Measurements from ENCODE around the gene P2RY8.

P2RY8 gene

DNA sequence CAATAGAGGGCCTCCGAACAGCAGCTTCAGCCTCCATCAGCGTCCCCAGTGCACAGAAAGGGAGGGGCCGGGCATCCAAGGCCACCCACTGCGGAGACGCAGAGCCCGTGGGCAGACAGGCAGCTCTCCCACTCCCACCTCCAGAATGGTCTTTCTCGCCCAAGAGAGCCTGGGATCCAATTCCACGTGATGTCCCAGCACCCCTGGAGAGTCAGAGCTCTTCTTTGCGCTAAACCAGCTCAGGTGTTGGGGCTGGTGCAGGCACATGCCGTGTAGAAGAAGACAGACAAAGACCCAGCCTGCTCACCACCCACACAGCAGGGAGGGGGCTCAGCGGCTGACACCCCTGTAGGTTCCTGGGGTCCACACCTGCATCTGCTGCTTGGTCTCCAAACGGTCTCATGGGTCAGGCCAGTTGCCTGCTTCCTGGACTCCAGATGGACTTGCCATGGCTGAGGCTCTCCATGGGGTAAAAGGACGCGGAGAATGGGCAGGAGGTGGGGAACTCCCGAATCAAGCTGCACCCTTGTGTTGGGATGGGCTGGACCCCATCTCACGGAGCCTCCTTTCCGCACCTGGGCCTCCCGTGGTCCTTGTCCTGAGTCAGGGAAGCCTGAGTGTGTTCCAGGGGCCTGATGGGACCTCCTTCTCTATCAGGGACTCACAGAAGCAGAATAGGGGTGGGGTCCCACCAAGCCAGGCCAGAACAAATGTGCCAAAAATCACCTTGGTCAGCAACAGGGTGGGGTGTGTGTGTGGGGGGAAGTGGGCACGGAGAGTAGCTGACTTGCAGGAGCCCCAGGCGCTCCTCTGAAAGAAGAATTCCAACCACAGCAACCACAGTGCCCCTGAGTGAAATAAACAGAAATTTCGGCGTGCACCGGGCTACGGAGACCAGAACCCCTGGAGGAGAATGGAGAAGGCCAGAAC, 72.7 kb downstream of the P2RY8 start:
- Histone ChIP-seq H3K27ac (no peak overlapping the region), H3K27me3 (replicated peaks) (peaks cover 35% of the 10 kb centered on the region), H3K36me3 (replicated peaks) (no peaks in the 10 kb centered on the region), H3K4me3 (ENCODE audit: low read depth, low read length) (no peak overlapping the region)
- in situ Hi-C loops (cut with HindIII; ENCODE audit: low pct_ligation_motif_present, low sequenced_read_pairs) = no loop called here
- DNase-seq = no peak
- TF ChIP-seq, protein P1, sequence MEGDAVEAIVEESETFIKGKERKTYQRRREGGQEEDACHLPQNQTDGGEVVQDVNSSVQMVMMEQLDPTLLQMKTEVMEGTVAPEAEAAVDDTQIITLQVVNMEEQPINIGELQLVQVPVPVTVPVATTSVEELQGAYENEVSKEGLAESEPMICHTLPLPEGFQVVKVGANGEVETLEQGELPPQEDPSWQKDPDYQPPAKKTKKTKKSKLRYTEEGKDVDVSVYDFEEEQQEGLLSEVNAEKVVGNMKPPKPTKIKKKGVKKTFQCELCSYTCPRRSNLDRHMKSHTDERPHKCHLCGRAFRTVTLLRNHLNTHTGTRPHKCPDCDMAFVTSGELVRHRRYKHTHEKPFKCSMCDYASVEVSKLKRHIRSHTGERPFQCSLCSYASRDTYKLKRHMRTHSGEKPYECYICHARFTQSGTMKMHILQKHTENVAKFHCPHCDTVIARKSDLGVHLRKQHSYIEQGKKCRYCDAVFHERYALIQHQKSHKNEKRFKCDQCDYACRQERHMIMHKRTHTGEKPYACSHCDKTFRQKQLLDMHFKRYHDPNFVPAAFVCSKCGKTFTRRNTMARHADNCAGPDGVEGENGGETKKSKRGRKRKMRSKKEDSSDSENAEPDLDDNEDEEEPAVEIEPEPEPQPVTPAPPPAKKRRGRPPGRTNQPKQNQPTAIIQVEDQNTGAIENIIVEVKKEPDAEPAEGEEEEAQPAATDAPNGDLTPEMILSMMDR (IDR thresholded peaks at IDR 0.05; ENCODE audit: low read depth, low read length, missing control alignments) = no peak

DNA sequence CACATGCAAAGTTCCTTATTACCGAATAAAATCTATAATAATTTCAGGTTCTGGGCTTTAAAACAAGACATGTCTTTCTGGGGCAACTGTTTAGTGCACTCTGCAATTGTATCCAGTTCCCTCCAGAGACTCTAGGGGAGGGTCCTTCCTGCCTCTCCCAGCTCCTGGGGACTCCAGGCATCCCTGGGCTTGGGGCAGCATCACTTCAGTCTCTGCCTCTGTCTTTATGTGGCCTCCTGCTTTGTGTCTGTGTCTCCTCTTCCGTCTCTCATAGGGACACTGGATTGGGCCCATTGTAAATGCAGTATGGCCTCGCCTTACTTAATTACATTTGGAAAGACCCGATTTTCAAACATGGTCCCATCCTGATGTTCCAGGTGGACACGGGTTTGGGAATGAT, 73.4 kb downstream of the P2RY8 start:
- DNase-seq = no peak
- Histone ChIP-seq H3K27ac (no peak overlapping the region), H3K4me3 (ENCODE audit: low read depth, low read length) (no peak overlapping the region), H3K27me3 (replicated peaks) (peaks cover 35% of the 10 kb centered on the region), H3K36me3 (replicated peaks) (no peaks in the 10 kb centered on the region)
- TF ChIP-seq, protein P1 (IDR thresholded peaks at IDR 0.05; ENCODE audit: low read depth, low read length, missing control alignments) = no peak
- in situ Hi-C loops (cut with HindIII; ENCODE audit: low pct_ligation_motif_present, low sequenced_read_pairs) = no loop called here

DNA sequence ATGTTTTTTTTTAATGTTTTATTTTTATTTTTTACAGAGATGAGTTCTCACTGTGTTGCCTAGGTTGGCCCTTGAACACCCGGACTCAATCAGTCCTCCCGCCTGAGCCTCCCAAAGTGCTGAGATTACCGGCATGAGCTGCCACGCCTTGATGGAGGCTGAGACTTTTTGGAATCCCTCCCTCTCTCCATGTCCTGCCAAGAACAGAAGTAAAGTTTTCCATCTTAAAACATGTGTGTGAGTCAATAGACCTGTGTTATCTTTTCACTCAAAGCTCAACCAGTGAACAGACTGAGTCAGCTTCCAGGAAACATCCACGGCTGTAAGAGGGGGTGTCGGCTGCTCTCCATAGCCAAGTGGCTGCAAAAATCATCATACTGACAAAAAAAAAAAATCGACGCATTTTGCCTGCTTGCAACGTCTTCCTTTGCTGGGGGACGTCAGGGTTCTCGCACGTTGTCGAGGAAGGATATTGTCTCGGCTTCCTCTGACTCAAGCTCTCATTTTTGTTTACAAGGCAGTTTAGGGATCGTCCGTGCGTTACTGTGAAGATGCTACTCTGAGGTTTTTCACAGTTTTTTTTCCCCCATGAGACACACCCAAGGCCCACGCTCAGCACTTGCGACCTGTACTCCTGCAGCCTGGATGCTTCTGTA, 74.3 kb downstream of the P2RY8 start:
- TF ChIP-seq, protein P1 (IDR thresholded peaks at IDR 0.05; ENCODE audit: low read depth, low read length, missing control alignments) = no peak
- Histone ChIP-seq H3K36me3 (replicated peaks) (no peaks in the 10 kb centered on the region), H3K27me3 (replicated peaks) (peaks cover 27% of the 10 kb centered on the region), H3K27ac (no peak overlapping the region), H3K4me3 (ENCODE audit: low read depth, low read length) (no peak overlapping the region)
- peak; percentile 66 for DNase-seq
- in situ Hi-C loops (cut with HindIII; ENCODE audit: low pct_ligation_motif_present, low sequenced_read_pairs) = no loop called here

DNA sequence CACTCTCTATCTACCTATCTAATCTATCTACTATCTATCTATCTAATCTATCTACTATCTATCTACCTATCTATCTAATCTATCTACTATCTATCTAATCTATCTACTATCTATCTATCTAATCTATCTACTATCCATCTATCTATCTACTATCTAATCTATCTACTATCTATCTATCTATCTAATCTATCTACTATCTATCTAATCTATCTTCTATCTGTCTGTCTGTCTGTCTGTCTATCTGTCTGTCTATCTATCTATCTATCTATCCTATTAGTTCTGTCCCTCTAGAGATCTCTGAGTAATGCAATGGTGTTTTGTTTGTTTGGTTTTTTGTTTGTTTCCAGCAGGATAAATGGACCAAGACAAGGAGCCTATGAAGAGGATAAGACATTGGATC, 74.9 kb downstream of the P2RY8 start:
- TF ChIP-seq, protein P1 (IDR thresholded peaks at IDR 0.05; ENCODE audit: low read depth, low read length, missing control alignments) = no peak
- H3K27ac ChIP-seq = no peak overlapping the region
- no peaks in the 10 kb centered on the region for H3K36me3 ChIP-seq (replicated peaks)
- DNase-seq = no peak
- in situ Hi-C loops (cut with HindIII; ENCODE audit: low pct_ligation_motif_present, low sequenced_read_pairs) = no loop called here
- H3K27me3 ChIP-seq (replicated peaks) = peaks cover 21% of the 10 kb centered on the region
- no peak overlapping the region for H3K4me3 ChIP-seq (ENCODE audit: low read depth, low read length)

DNA sequence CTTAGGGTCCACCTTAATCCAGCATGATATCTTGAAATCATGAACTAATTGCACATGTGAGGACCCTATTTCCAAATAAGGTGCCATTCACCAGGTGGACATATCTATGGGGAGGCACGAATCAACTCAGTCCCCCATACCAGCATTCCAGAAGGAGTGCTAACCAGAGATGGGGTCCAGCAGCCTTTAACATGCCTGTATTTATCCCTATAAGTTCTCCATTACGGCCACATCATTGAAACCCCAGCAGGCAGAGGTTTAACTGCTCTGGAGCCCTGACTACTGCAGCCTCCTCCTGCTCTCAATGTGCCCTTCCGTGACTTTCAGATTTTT, 81.1 kb downstream of the P2RY8 start:
- Histone ChIP-seq H3K27ac (no peak overlapping the region), H3K36me3 (replicated peaks) (no peaks in the 10 kb centered on the region), H3K27me3 (replicated peaks) (no peaks in the 10 kb centered on the region), H3K4me3 (ENCODE audit: low read depth, low read length) (no peak overlapping the region)
- no peak for DNase-seq
- in situ Hi-C loops (cut with HindIII; ENCODE audit: low pct_ligation_motif_present, low sequenced_read_pairs) = no loop called here
- TF ChIP-seq, protein P1 (IDR thresholded peaks at IDR 0.05; ENCODE audit: low read depth, low read length, missing control alignments) = no peak
